Omental fat pad (tissue), 4 donors: ENCODE measurements around the gene ANKLE1. TPM values are rescaled to one million over a fixed set of nuclear protein-coding genes. Genes with fewer than 3 reads are reported as not detected.

Experiments
- ATAC-seq: fragments of 150-250 bp; one replicate; pipeline ENCODE4 v1.9.1; 2016; ENCODE audit warnings: mild to moderate bottlenecking, moderate library complexity; ENCODE audit not compliant: low FRiP score
- DNase-seq: peaks from one replicate; pipeline ENCODE4 v3.0.0-alpha.2; 2019; ENCODE audit warnings: low spot score
- CTCF ChIP-seq, 3 donors: fragments of 450-650 bp; IDR thresholded peaks; one replicate each; pipeline ENCODE4 v1.5.1; 2016 to 2017; ENCODE audit warnings: antibody characterized with exemption in 3 of 3, mild to moderate bottlenecking in 3 of 3, moderate library complexity in 2 of 3
- total RNA-seq, 4 donors: library from RNA; depleted of rRNA; stranded (reverse); fragments of >200 nt; gene quantifications; one replicate each; pipeline ENCODE4 v1.1.0, GENCODE V29; 2016

ANKLE1 gene
- total RNA-seq, 4 donors from 2014 or later, result 0.47 to 0.82 (median 0.52) TPM

GRCh38 chr19:17285415-17286135, 3.9 kb downstream of the ANKLE1 start:
- ATAC-seq (no peak), DNase-seq (no peak)
- TF ChIP-seq CTCF (IDR thresholded peaks at IDR 0.05), result no peak

- ATAC-seq, result no peak
- no peak for TF ChIP-seq CTCF (IDR thresholded peaks at IDR 0.05)
- DNase-seq, result no peak
These were observed 4.6 kb downstream of the ANKLE1 start for GRCh38 chr19:17286263-17286662.

- no peak for TF ChIP-seq CTCF (IDR thresholded peaks at IDR 0.05)
- DNase-seq (no peak), ATAC-seq (no peak)
These were observed 5.1 kb downstream of the ANKLE1 start for GRCh38 chr19:17286752-17287151.

- ATAC-seq (no peak), DNase-seq (no peak)
- no peak for TF ChIP-seq CTCF (IDR thresholded peaks at IDR 0.05)
These were observed 7.8 kb downstream of the ANKLE1 start for GRCh38 chr19:17289489-17289888.

GRCh38 chr19:17292301-17293074, 10.8 kb downstream of the ANKLE1 start:
- ATAC-seq (peak; percentile 93), DNase-seq (peak; percentile 68)
- no peak for TF ChIP-seq CTCF (IDR thresholded peaks at IDR 0.05)

- ATAC-seq, result no peak
- no peak for TF ChIP-seq CTCF (IDR thresholded peaks at IDR 0.05)
- no peak for DNase-seq
These were observed 11.9 kb downstream of the ANKLE1 start for GRCh38 chr19:17293605-17294004.
